GM18517 (cell line): ENCODE measurements around the gene CALCOCO2.
"Not testable (repeated sequence)": the region's sequence is repeated elsewhere in the genome, so short reads cannot be mapped to it uniquely, and the experiment has no call there.

Experiments
- ATAC-seq: cut with Tn5 transposase; IDR thresholded peaks from one replicate; pipeline ENCODE4 v1.9.1; 2021; ENCODE audit warnings: mild to moderate bottlenecking, moderate library complexity; ENCODE audit not compliant: unreplicated experiment

CALCOCO2 gene

GRCh38 chr17:48872409-48872808 is 41.6 kb downstream of the CALCOCO2 start:
- not testable (repeated sequence) for ATAC-seq

GRCh38 chr17:48873209-48873608 is 42.4 kb downstream of the CALCOCO2 start:
- ATAC-seq: no peak

- no peak for ATAC-seq
Measured at GRCh38 chr17:48873696-48874443, 43.0 kb downstream of the CALCOCO2 start.

GRCh38 chr17:48878920-48879898 is 48.4 kb downstream of the CALCOCO2 start:
- ATAC-seq: no peak

- no peak for ATAC-seq
Measured at GRCh38 chr17:48882272-48882671, 51.4 kb downstream of the CALCOCO2 start.

- no peak for ATAC-seq
Measured at GRCh38 chr17:48883171-48883570, 52.3 kb downstream of the CALCOCO2 start.

- no peak for ATAC-seq
Measured at GRCh38 chr17:48890086-48890485, 59.3 kb downstream of the CALCOCO2 start.

- ATAC-seq: no peak
Measured at GRCh38 chr17:48892940-48893645, 62.3 kb downstream of the CALCOCO2 start.

- ATAC-seq: no peak
Measured at GRCh38 chr17:48893646-48894508, 63.0 kb downstream of the CALCOCO2 start.

GRCh38 chr17:48894886-48895285 is 64.1 kb downstream of the CALCOCO2 start:
- ATAC-seq: no peak

- ATAC-seq: no peak
Measured at GRCh38 chr17:48901241-48901640, 70.4 kb downstream of the CALCOCO2 start.

GRCh38 chr17:48903401-48903800 is 72.6 kb downstream of the CALCOCO2 start:
- ATAC-seq: no peak

GRCh38 chr17:48904428-48904827 is 73.6 kb downstream of the CALCOCO2 start:
- ATAC-seq: no peak

GRCh38 chr17:48905987-48906515 is 75.2 kb downstream of the CALCOCO2 start:
- ATAC-seq: no peak

- no peak for ATAC-seq
Measured at GRCh38 chr17:48907713-48908046, 76.8 kb downstream of the CALCOCO2 start.

- ATAC-seq: peak; percentile 72
Measured at GRCh38 chr17:48908047-48908843, 77.4 kb downstream of the CALCOCO2 start, which contains the start of gene UBE2Z. Gene UBE2Z (plus strand): TSS chr17:48908407. CDS start chr17:48908504, 97 bp downstream.

- no peak for ATAC-seq
Measured at GRCh38 chr17:48908853-48909394, 78.1 kb downstream of the CALCOCO2 start.

- no peak for ATAC-seq
Measured at GRCh38 chr17:48909783-48910182, 78.9 kb downstream of the CALCOCO2 start.

- ATAC-seq: no peak
Measured at GRCh38 chr17:48910370-48910769, 79.5 kb downstream of the CALCOCO2 start.
